ENCODE measurements around the gene IGF1R. TPM values are rescaled to one million over a fixed set of nuclear protein-coding genes. Genes with fewer than 3 reads are reported as not detected.

IGF1R gene
- total and polyA plus RNA-seq, 2 donors (not counting 3 experiments of a cell fraction or from before 2014, with no cell fraction given) = 16.1 to 59.1 TPM

DNA sequence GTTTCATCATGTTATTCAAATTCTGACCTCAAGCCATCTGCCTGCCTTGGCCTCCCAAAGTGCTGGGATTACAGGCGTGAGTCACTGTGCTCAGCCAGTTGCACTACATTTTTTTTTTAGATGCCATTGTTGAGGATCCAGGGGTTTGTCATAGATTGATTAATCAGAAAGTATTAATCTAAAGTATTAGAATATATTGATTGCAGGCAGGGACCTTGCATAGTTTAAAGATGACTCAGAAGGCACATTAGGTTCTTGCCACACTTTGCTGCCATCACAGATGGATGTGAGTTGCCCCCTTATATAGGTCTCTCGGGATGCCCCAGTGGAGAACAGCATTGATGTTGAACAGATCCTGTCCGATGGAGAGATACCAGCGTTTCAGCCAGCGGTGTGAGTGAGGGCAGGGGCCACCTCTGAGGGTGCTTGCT lies 41.1 kb downstream of the IGF1R start:
- intact Hi-C loops (cut with micrococcal nuclease) = no loop called here

More for the DNA sequence above, 41.1 kb downstream of the IGF1R start:
- no peaks in the 10 kb centered on the region for H3K4me1 ChIP-seq (ENCODE audit: control insufficient read depth, extremely low read depth, insufficient read depth, low read length)
- TF ChIP-seq, protein P1, sequence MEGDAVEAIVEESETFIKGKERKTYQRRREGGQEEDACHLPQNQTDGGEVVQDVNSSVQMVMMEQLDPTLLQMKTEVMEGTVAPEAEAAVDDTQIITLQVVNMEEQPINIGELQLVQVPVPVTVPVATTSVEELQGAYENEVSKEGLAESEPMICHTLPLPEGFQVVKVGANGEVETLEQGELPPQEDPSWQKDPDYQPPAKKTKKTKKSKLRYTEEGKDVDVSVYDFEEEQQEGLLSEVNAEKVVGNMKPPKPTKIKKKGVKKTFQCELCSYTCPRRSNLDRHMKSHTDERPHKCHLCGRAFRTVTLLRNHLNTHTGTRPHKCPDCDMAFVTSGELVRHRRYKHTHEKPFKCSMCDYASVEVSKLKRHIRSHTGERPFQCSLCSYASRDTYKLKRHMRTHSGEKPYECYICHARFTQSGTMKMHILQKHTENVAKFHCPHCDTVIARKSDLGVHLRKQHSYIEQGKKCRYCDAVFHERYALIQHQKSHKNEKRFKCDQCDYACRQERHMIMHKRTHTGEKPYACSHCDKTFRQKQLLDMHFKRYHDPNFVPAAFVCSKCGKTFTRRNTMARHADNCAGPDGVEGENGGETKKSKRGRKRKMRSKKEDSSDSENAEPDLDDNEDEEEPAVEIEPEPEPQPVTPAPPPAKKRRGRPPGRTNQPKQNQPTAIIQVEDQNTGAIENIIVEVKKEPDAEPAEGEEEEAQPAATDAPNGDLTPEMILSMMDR (IDR thresholded peaks at IDR 0.05; ENCODE audit: extremely low read depth in 1 of 2, insufficient read depth in 1 of 2, low read depth in 1 of 2, low read length in 2 of 2) = no peak
- TF ChIP-seq POLR2AphosphoS5 (IDR thresholded peaks at IDR 0.05; ENCODE audit: insufficient read depth, low read depth, low read length) (no peak), POLR2A (IDR thresholded peaks at IDR 0.05; ENCODE audit: low read depth, low read length) (no peak), JUN (IDR thresholded peaks at IDR 0.05; ENCODE audit: borderline replicate concordance, insufficient read depth, insufficient read length, low read depth) (no peak), FOS (IDR thresholded peaks at IDR 0.05; ENCODE audit: borderline replicate concordance, insufficient read depth, low read length) (no peak), EZH2 (IDR thresholded peaks at IDR 0.05; ENCODE audit: borderline replicate concordance, low read depth, low read length, severe bottlenecking) (no peak), MYC (IDR thresholded peaks at IDR 0.05; ENCODE audit: low read depth, low read length) (no peak), GATA2 (IDR thresholded peaks at IDR 0.05; ENCODE audit: insufficient read depth, insufficient read length, low read depth, low read length) (no peak), MAX (IDR thresholded peaks at IDR 0.05; ENCODE audit: insufficient read depth, insufficient read length) (no peak)
- H3K9me1 ChIP-seq (replicated peaks; ENCODE audit: control insufficient read depth, extremely low read depth, insufficient read depth, low read length) = no peaks in the 10 kb centered on the region
- POLR2A ChIA-PET = no interaction called here
- no peak overlapping the region for H3K27ac ChIP-seq (ENCODE audit: insufficient read depth, low read depth, low read length)
- peaks cover 47% of the 10 kb centered on the region for H3K79me2 ChIP-seq (ENCODE audit: control insufficient read depth, insufficient read depth, low read length)
- DNase-seq (ENCODE audit: low read depth, low spot score) = no peak
- H3K4me2 ChIP-seq (ENCODE audit: insufficient read depth, low read length) = no peak overlapping the region
- H3K9me3 ChIP-seq (replicated peaks; ENCODE audit: control insufficient read depth, insufficient read depth, low read length) = no peaks in the 10 kb centered on the region
- H3K4me3 ChIP-seq (replicated peaks in 1 of 3; ENCODE audit: insufficient read depth in 1 of 3, low read depth in 1 of 3, low read length in 3 of 3) = no peak overlapping the region
- H3K9ac ChIP-seq (replicated peaks; ENCODE audit: extremely low read depth, insufficient read depth, low read length) = no peak overlapping the region
- CTCF ChIA-PET = interaction anchor here (1.2 kb wide), 1 partner anchor 170 kb away, joined by 3 read pairs; no protein-coding TSS in a partner anchor
- dilution Hi-C loops (cut with MboI; ENCODE audit: extremely low pct_ligation_motif_present, low sequenced_read_pairs) = no loop called here
- no peak for FAIRE-seq
- no peaks in the 10 kb centered on the region for H3K27me3 ChIP-seq (ENCODE audit: control insufficient read depth in 2 of 2, insufficient read depth in 2 of 2, low read length in 2 of 2)
- no TSS peak for BruUV-seq (replicated peaks)
- no peaks in the 10 kb centered on the region for H4K20me1 ChIP-seq (replicated peaks; ENCODE audit: control insufficient read depth, extremely low read depth, insufficient read depth, low read length)
- no peak overlapping the region for H2AFZ ChIP-seq (ENCODE audit: low read depth, low read length)
- H3K36me3 ChIP-seq (ENCODE audit: control insufficient read depth in 2 of 2, extremely low read depth in 1 of 2, insufficient read depth in 2 of 2, low read length in 2 of 2) = no peaks in the 10 kb centered on the region
